Measurements from ENCODE around the gene CYB561.

GRCh38 chr17:63480826-63481487, 34.9 kb upstream of the CYB561 start:
- TF ChIP-seq, protein P1, sequence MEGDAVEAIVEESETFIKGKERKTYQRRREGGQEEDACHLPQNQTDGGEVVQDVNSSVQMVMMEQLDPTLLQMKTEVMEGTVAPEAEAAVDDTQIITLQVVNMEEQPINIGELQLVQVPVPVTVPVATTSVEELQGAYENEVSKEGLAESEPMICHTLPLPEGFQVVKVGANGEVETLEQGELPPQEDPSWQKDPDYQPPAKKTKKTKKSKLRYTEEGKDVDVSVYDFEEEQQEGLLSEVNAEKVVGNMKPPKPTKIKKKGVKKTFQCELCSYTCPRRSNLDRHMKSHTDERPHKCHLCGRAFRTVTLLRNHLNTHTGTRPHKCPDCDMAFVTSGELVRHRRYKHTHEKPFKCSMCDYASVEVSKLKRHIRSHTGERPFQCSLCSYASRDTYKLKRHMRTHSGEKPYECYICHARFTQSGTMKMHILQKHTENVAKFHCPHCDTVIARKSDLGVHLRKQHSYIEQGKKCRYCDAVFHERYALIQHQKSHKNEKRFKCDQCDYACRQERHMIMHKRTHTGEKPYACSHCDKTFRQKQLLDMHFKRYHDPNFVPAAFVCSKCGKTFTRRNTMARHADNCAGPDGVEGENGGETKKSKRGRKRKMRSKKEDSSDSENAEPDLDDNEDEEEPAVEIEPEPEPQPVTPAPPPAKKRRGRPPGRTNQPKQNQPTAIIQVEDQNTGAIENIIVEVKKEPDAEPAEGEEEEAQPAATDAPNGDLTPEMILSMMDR (IDR thresholded peaks at IDR 0.05; ENCODE audit: low read depth, low read length): no peak
- TF ChIP-seq EZH2phosphoT487 (IDR thresholded peaks at IDR 0.05; ENCODE audit: low read depth): no peak

Data from OCI-LY3 (cell line).